GM12878 (cell line): ENCODE data around the gene ADD1. TPM values are rescaled to one million over a fixed set of nuclear protein-coding genes. Genes with fewer than 3 reads are reported as not detected.

Experiments
- ATAC-seq: fragments of 200-7000 bp; cut with Tn5 transposase; 3 replicates; pipeline ENCODE4 v1.9.1; 2020; ENCODE audit warnings: mild to moderate bottlenecking, moderate library complexity
- BruUV-seq: library from RNA; stranded (reverse); fragments of 400-500 nt; replicated peaks from 2 replicates; lab custom pipeline; 2021; lab: Mats Ljungman, UMichigan
- CTCF ChIA-PET: fragments of 300-600 bp; sonication (Branson Sonifier 250); formaldehyde crosslinking; extraction: SDS; loops from one replicate; lab custom pipeline; 2021; ENCODE audit warnings: inconsistent platforms; lab: Yijun Ruan, JAX
- POLR2A ChIA-PET: fragments of 350-600 bp; formaldehyde crosslinking; extraction: SDS; loops from one replicate; lab custom pipeline; 2021; ENCODE audit warnings: inconsistent platforms; lab: Charles Lee
- RAD21 ChIA-PET: fragments of 300-600 bp; sonication (Branson Sonifier 250); formaldehyde crosslinking; loops from one replicate; lab custom pipeline; 2023; ENCODE audit warnings: antibody characterized with exemption; ENCODE audit not compliant: unreplicated experiment; lab: Charles Lee
- SMC1A ChIA-PET: fragments of 300-600 bp; sonication (Branson Sonifier 250); formaldehyde crosslinking; loops from one replicate; lab custom pipeline; 2023; ENCODE audit not compliant: unreplicated experiment, uncharacterized antibody; lab: Charles Lee
- DNase-seq: peaks from one replicate; pipeline ENCODE4 v3.0.0-alpha.2; 2011; ENCODE audit warnings: low read depth, low spot score
- FAIRE-seq: peaks from 3 replicates; lab custom pipeline; 2011; peaks lifted over from hg19 to GRCh38; lab: Jason Lieb, UNC
- H2AFZ ChIP-seq: 2 replicates; pipeline ENCODE4 v1.6.0; 2011; ENCODE audit warnings: low read depth, low read length, control low read depth; ENCODE audit not compliant: control insufficient read depth
- H3K27ac ChIP-seq: 2 replicates; pipeline ENCODE4 v1.5.1; 2011; ENCODE audit warnings: control low read depth; ENCODE audit not compliant: control insufficient read depth, insufficient read depth
- H3K27me3 ChIP-seq, 2 experiments: replicated peaks in 1 of 2; 2 replicates each; pipeline versions ENCODE4 v1.6.0 to v1.6.1; 2011; ENCODE audit warnings: low read length in 1 of 2; ENCODE audit not compliant: control insufficient read depth in 2 of 2, insufficient read depth in 2 of 2
- H3K36me3 ChIP-seq, 2 experiments: 2 replicates each; pipeline ENCODE4 v1.5.1; 2011; ENCODE audit warnings: low read length in 1 of 2; ENCODE audit not compliant: control insufficient read depth in 2 of 2, insufficient read depth in 2 of 2
- H3K4me1 ChIP-seq: 2 replicates; pipeline ENCODE4 v1.6.1; 2011; ENCODE audit warnings: mild to moderate bottlenecking, low read length, moderate library complexity, mixed read lengths; ENCODE audit not compliant: control insufficient read depth, insufficient read depth
- H3K4me2 ChIP-seq: 2 replicates; pipeline ENCODE4 v1.6.0; 2011; ENCODE audit warnings: control low read depth; ENCODE audit not compliant: control insufficient read depth, insufficient read depth
- H3K4me3 ChIP-seq: fragments of 200-600 bp; sonication (generic); 2 replicates; pipeline ENCODE4 v1.5.1; 2016
- H3K79me2 ChIP-seq: 2 replicates; pipeline ENCODE4 v1.6.0; 2011; ENCODE audit warnings: low read length; ENCODE audit not compliant: control insufficient read depth, insufficient read depth
- H3K9ac ChIP-seq: 2 replicates; pipeline ENCODE4 v1.8.0; 2011; ENCODE audit warnings: low read length, control low read depth, mixed read lengths; ENCODE audit not compliant: control insufficient read depth, insufficient read depth
- H3K9me3 ChIP-seq: replicated peaks from 3 replicates; pipeline ENCODE4 v1.5.1; 2011; ENCODE audit warnings: mild to moderate bottlenecking, low read length; ENCODE audit not compliant: control insufficient read depth, insufficient read depth
- H4K20me1 ChIP-seq: 2 replicates; pipeline ENCODE4 v1.6.0; 2011; ENCODE audit not compliant: control insufficient read depth, insufficient read depth
- BCL11A ChIP-seq: IDR thresholded peaks from 2 replicates; pipeline ENCODE4 v1.6.1; 2011; ENCODE audit warnings: low read depth, low read length
- BMI1 ChIP-seq: fragments of 450-650 bp; IDR thresholded peaks from 2 replicates; pipeline ENCODE4 v1.6.1; 2016; ENCODE audit warnings: mild to moderate bottlenecking, moderate library complexity, borderline replicate concordance
- CBX3 ChIP-seq: fragments of 200-600 bp; sonication (generic); IDR thresholded peaks from 2 replicates; pipeline ENCODE4 v1.6.1; 2016; ENCODE audit warnings: low read depth, borderline replicate concordance
- EED ChIP-seq: sonication (generic); IDR thresholded peaks from 2 replicates; pipeline ENCODE4 v1.6.1; 2016; ENCODE audit warnings: antibody characterized with exemption, low read depth
- IRF5 ChIP-seq: fragments of 450-650 bp; IDR thresholded peaks from 2 replicates; pipeline ENCODE4 v1.6.1; 2017; ENCODE audit warnings: borderline replicate concordance
- JUNB ChIP-seq: IDR thresholded peaks from 2 replicates; pipeline ENCODE4 v1.6.1; 2016; ENCODE audit warnings: antibody characterized with exemption, mild to moderate bottlenecking
- JUND ChIP-seq: IDR thresholded peaks from 2 replicates; pipeline ENCODE4 v1.6.1; 2012; ENCODE audit warnings: low read depth, mild to moderate bottlenecking, low read length, improper control_type of control experiment, moderate library complexity
- LARP7 ChIP-seq: fragments of 450-650 bp; IDR thresholded peaks from 2 replicates; pipeline ENCODE4 v1.6.1; 2017; ENCODE audit warnings: mild to moderate bottlenecking
- NFYB ChIP-seq: IDR thresholded peaks from 2 replicates; pipeline ENCODE4 v1.6.1; 2011; ENCODE audit warnings: low read depth, mild to moderate bottlenecking, low read length, improper control_type of control experiment, moderate library complexity; ENCODE audit not compliant: insufficient read depth
- SMAD5 ChIP-seq: IDR thresholded peaks from 2 replicates; pipeline ENCODE4 v1.6.1; 2016; ENCODE audit warnings: antibody characterized with exemption, low read depth
- ZBED1 ChIP-seq: IDR thresholded peaks from 2 replicates; pipeline ENCODE4 v1.6.1; 2016; ENCODE audit warnings: borderline replicate concordance
- ZNF217 ChIP-seq: fragments of 450-650 bp; IDR thresholded peaks from 2 replicates; pipeline ENCODE4 v1.6.1; 2017; ENCODE audit warnings: antibody characterized with exemption, mild to moderate bottlenecking
- WGBS: methylation state at CpG from one replicate; pipeline ENCODE4 v1.1.6; 2016; ENCODE audit warnings: low lambda C conversion rate; ENCODE audit not compliant: insufficient replicate concordance, insufficient coverage; ENCODE audit errors: missing lambda C conversion rate; 5-methylcytosine and 5-hydroxymethylcytosine counted together
- in situ Hi-C: fragments of 300-500 bp; cut with MboI; formaldehyde crosslinking; loops from 9 replicates; pipeline ENCODE4 v1.14.3; 2018; ENCODE audit warnings: mixed read lengths
- intact Hi-C: fragments of 100-400 bp; cut with micrococcal nuclease; formaldehyde crosslinking; loops from one replicate; pipeline ENCODE4 v1.14.2; 2022; ENCODE audit not compliant: unreplicated experiment
- polyA plus RNA-seq, 11 experiments: library from polyadenylated mRNA; depleted of rRNA in 4 of 11; unstranded in 6 of 11; stranded (reverse) in 5 of 11; fragments of >200 nt; fragmentation: Nextera tagmentation in 4 of 11; fragmentation: Illumina TruSeq in 1 of 11; extraction: Ambion mirVana in 4 of 11; extraction: Trizol in 1 of 11; gene quantifications; 1 replicate in 1 of 11; 2 replicates in 10 of 11; pipeline versions ENCODE4 v1.2.1 to v1.2.3, GENCODE V29; 2011 to 2016; ENCODE audit warnings: inconsistent platforms in 2 of 11, missing spikeins in 2 of 11, low read depth in 1 of 11
- total RNA-seq, 4 experiments: library from RNA; depleted of rRNA in 3 of 4; stranded (reverse); fragments of >200 nt in 3 of 4; fragmentation: Illumina TruSeq in 1 of 4; extraction: Trizol in 1 of 4; gene quantifications; 2 replicates each; pipeline versions ENCODE4 v1.2.1 to v1.2.3, GENCODE V29; 2013 to 2021
- TF ChIP-seq, protein P1 (sequence below): fragments of 450-650 bp; IDR thresholded peaks from 2 replicates; pipeline ENCODE4 v1.6.1; 2018; ENCODE audit warnings: borderline replicate concordance, mild to moderate bottlenecking; ENCODE audit not compliant: partially characterized antibody
- TF ChIP-seq, protein P2 (sequence below): fragments of 450-650 bp; IDR thresholded peaks from 2 replicates; pipeline ENCODE4 v1.6.1; 2017; ENCODE audit warnings: mild to moderate bottlenecking, moderate library complexity

The ADD1 gene
- total and polyA plus RNA-seq, 10 of the 15 experiments (the other 5 are each of a cell fraction or from before 2014, with no cell fraction given), result 21.6 to 182 (median 105) TPM

DNA sequence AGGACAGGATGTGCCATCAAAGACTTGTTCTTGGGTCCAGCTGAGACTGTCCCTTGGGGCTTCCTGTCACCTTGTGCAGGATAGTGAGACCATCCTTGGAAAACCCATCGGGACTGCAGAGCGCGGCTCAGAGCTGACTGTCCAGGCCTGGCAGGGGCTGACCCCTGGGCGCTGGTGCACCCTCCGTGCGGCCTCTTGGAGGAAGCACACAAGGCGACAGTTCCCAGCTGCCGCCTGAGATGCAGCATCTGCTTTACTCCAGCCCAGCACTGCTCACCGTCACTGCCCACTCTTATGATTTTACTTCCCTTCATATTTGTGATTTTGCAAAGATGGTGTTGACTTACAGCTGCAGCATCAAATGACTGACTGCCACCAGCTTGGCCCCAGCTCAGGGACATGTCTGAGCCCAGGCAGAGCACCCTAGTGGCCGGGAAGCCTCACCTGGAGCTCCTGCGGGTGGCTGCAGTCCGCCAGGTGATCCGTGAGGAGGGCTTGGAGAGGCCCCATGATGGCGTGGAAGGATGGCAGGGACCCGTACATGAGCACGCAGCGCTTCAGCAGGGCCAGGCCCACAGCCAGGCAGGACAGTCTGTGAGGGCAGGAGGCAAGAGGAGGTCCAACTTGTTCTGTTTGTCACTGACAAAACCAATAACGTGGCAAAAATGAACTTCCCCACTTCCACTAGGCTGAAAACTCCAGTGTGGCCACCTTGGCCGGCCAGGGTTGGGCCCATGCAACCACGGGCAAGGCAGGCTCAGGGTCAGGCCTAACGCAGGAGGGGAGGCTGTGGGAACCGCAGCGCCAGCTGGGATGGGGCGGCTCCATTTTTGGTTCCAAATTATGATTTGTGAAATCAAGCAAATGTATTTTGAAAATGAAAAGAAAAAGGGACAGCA is 97.7 kb downstream of the ADD1 start:
- peaks cover 2% of the 10 kb centered on the region; the same call in 1 of the 2 replicates for H3K79me2 ChIP-seq
- peaks cover 47 to 55% of the 10 kb centered on the region in 2 experiments for H3K36me3 ChIP-seq
- H3K27ac ChIP-seq, result no peak overlapping the region
- H3K9ac ChIP-seq, result no peak overlapping the region
- in situ Hi-C loops (loop anchor here (25.0 kb wide), 1 partner anchor 179 kb away; the partner anchor contains the start of gene TNIP2), intact Hi-C loops (no loop called here)
- no peak overlapping the region for H2AFZ ChIP-seq
- BruUV-seq, result no TSS peak
- ChIA-PET RAD21 (interaction anchor here (1.2 kb wide), 1 partner anchor 13 kb away, joined by 3 read pairs; no protein-coding TSS in a partner anchor), SMC1A (no interaction called here), POLR2A (no interaction called here), CTCF (no interaction called here)
- no peaks in the 10 kb centered on the region; the same call in 2 of the 3 replicates for H3K9me3 ChIP-seq
- WGBS, result 94% methylated on average over 24 of the region's 24 CpGs
- no peak for FAIRE-seq
- no peak overlapping the region for H3K4me2 ChIP-seq
- DNase-seq, result no peak
- ATAC-seq, result no peak
- no peaks in the 10 kb centered on the region for H4K20me1 ChIP-seq
- TF ChIP-seq, protein P1, sequence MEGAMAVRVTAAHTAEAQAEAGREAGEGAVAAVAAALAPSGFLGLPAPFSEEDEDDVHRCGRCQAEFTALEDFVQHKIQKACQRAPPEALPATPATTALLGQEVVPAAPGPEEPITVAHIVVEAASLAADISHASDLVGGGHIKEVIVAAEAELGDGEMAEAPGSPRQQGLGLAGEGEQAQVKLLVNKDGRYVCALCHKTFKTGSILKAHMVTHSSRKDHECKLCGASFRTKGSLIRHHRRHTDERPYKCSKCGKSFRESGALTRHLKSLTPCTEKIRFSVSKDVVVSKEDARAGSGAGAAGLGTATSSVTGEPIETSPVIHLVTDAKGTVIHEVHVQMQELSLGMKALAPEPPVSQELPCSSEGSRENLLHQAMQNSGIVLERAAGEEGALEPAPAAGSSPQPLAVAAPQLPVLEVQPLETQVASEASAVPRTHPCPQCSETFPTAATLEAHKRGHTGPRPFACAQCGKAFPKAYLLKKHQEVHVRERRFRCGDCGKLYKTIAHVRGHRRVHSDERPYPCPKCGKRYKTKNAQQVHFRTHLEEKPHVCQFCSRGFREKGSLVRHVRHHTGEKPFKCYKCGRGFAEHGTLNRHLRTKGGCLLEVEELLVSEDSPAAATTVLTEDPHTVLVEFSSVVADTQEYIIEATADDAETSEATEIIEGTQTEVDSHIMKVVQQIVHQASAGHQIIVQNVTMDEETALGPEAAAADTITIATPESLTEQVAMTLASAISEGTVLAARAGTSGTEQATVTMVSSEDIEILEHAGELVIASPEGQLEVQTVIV, result no peak
- TF ChIP-seq BMI1 (no peak), LARP7 (no peak), EED (no peak), JUNB (no peak), JUND (no peak), BCL11A (no peak), NFYB (no peak), ZBED1 (peak; percentile 9; the same call in 1 of the 2 replicates), ZNF217 (no peak), IRF5 (no peak), SMAD5 (0 out of 2 replicates have a peak, but pooled peaks have one; percentile 13), CBX3 (no peak)
- TF ChIP-seq, protein P2, sequence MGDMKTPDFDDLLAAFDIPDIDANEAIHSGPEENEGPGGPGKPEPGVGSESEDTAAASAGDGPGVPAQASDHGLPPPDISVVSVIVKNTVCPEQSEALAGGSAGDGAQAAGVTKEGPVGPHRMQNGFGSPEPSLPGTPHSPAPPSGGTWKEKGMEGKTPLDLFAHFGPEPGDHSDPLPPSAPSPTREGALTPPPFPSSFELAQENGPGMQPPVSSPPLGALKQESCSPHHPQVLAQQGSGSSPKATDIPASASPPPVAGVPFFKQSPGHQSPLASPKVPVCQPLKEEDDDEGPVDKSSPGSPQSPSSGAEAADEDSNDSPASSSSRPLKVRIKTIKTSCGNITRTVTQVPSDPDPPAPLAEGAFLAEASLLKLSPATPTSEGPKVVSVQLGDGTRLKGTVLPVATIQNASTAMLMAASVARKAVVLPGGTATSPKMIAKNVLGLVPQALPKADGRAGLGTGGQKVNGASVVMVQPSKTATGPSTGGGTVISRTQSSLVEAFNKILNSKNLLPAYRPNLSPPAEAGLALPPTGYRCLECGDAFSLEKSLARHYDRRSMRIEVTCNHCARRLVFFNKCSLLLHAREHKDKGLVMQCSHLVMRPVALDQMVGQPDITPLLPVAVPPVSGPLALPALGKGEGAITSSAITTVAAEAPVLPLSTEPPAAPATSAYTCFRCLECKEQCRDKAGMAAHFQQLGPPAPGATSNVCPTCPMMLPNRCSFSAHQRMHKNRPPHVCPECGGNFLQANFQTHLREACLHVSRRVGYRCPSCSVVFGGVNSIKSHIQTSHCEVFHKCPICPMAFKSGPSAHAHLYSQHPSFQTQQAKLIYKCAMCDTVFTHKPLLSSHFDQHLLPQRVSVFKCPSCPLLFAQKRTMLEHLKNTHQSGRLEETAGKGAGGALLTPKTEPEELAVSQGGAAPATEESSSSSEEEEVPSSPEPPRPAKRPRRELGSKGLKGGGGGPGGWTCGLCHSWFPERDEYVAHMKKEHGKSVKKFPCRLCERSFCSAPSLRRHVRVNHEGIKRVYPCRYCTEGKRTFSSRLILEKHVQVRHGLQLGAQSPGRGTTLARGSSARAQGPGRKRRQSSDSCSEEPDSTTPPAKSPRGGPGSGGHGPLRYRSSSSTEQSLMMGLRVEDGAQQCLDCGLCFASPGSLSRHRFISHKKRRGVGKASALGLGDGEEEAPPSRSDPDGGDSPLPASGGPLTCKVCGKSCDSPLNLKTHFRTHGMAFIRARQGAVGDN, result no peak
- no peaks in the 10 kb centered on the region for H3K27me3 ChIP-seq
- H3K4me1 ChIP-seq, result peaks cover 19% of the 10 kb centered on the region
- no peak overlapping the region for H3K4me3 ChIP-seq
